DND-41 (cell line): ENCODE results near the gene P2RY8.

Source experiments
- CTCF ChIP-seq: IDR thresholded peaks from 2 replicates; pipeline ENCODE4 v1.5.1; 2012; ENCODE audit warnings: borderline replicate concordance, low read length, moderate library complexity, mild to moderate bottlenecking; ENCODE audit not compliant: poor library complexity, severe bottlenecking; ENCODE audit errors: extremely low read depth
- EZH2 ChIP-seq: IDR thresholded peaks from 3 replicates; pipeline ENCODE4 v1.6.1; 2012; ENCODE audit warnings: borderline replicate concordance, low read depth, mild to moderate bottlenecking, moderate library complexity, low read length, inconsistent platforms; ENCODE audit not compliant: severe bottlenecking

- no peak for TF ChIP-seq CTCF
- no peak for TF ChIP-seq EZH2
Observed at GRCh38 chrX:1511150-1511549, 25.8 kb downstream of the P2RY8 start.
